Mesodermal cell (in vitro differentiated cells): ENCODE results near the gene SPAG7.
A peak's percentile ranks its signal among the peaks of the same experiment; 100 is the strongest.

Experiments
- H3K27ac ChIP-seq: 2 replicates; pipeline ENCODE4 v1.7.0; 2013; ENCODE audit warnings: mild to moderate bottlenecking, low read depth, low read length, moderate library complexity; ENCODE audit not compliant: severe bottlenecking
- H3K36me3 ChIP-seq: 2 replicates; pipeline ENCODE4 v1.7.1; 2013; ENCODE audit warnings: mild to moderate bottlenecking, low read length, moderate library complexity; ENCODE audit not compliant: control insufficient read depth, insufficient read depth
- H3K4me1 ChIP-seq: one replicate; pipeline ENCODE4 v1.7.1; 2013; ENCODE audit warnings: mild to moderate bottlenecking, low read length; ENCODE audit not compliant: insufficient read depth, control insufficient read depth, poor library complexity, severe bottlenecking
- H3K4me3 ChIP-seq: 2 replicates; pipeline ENCODE4 v1.7.0; 2013; ENCODE audit warnings: low read length, control low read depth, mild to moderate bottlenecking; ENCODE audit not compliant: insufficient read depth, poor library complexity, severe bottlenecking; ENCODE audit errors: extremely low read depth
- H3K9me3 ChIP-seq: 2 replicates; pipeline ENCODE4 v1.7.1; 2013; ENCODE audit warnings: mild to moderate bottlenecking, low read length, moderate library complexity; ENCODE audit not compliant: control insufficient read depth
- WGBS, 2 experiments: methylation state at CpG; one replicate each; pipeline ENCODE4 v1.1.5; 2013; ENCODE audit warnings: missing lambda C conversion rate in 2 of 2; ENCODE audit not compliant: insufficient coverage in 2 of 2; 5-methylcytosine and 5-hydroxymethylcytosine counted together

SPAG7 gene

DNA sequence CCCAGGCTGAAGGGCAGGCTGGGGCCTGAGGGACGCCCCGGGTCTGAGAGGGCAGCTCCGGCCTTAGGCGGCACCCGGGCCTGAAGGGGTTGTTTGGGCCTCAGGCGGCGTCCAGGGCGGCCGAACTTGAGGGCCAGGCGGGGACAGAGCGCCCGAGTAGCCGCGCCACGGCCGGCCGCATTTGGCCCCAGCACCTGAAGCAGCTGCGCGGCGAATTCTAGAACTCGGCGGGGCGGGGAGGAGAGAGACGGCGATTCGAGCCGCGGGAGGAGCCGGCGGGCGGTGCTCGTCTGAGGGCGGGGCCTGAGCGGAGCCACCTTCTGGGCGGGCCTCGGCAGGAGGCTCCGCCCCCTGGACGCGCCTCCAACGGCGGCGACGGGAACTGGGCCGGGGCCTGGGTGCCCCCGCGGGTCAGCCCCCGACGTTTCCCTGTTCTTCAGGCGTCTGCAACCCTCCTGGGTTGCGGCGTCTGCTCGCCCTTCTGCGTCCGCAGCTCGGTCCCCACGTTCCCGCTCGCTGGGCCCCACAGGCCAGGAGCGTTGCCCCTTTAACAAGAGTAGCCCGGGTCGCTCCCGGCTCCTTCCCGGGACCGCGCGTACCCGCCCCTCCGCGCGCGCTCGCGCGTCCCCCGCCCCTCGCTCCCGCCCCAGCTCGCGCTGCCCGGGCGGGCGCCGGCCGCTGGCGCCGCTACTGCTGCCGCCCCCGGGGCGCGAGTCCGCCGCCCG is 29.8 kb upstream of the SPAG7 start, which contains the start of the genes INCA1 and KIF1C:
TSS of gene INCA1 (minus strand) at position 221 of the 725 bp plus-strand sequence. CDS start 3,085 bp downstream, outside the sequence.
TSS of gene KIF1C (plus strand) at position 649 of the 725 bp plus-strand sequence. CDS start 2,297 bp downstream, outside the sequence.
- Histone ChIP-seq H3K4me1 (peaks cover 10% of the 10 kb centered on the region), H3K36me3 (peaks cover 31% of the 10 kb centered on the region), H3K27ac (peak within 1 kb of the TSS; percentile 73), H3K4me3 (peak within 1 kb of the TSS; percentile 92), H3K9me3 (no peaks in the 10 kb centered on the region)
- WGBS, 2 experiments: 0 to 1% methylated on average over 32 to 89 of the region's 93 CpGs

DNA sequence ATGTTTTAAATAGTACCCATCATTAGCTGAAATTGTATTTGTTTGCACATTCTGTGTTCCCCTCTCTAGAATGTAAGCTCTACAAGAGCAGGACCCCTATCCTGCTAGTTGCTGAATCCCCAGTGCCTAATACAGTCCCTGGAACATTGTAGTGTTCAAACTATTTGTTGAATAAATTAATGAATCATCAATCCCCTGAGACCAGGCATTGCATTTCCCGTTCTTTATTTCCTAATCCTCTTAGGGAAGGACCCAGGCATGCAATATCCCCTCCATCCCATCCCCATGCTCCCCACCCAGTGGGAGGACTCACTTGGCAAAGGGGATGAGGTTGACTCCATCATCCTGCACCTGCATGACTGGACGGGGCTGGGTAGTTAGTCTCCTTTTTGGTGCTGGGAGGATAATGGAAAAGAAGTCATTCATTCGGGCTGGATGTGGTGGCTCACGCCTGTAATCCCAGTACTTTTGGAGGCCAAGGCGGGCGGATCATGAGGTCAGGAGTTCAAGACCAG is 26.5 kb upstream of the SPAG7 start:
- no peaks in the 10 kb centered on the region for H3K36me3 ChIP-seq
- WGBS, 2 experiments: 94 to 95% methylated on average over 5 to 6 of the region's 6 CpGs
- H3K9me3 ChIP-seq: no peaks in the 10 kb centered on the region
- no peak overlapping the region for H3K27ac ChIP-seq
- H3K4me3 ChIP-seq: no peak overlapping the region
- no peaks in the 10 kb centered on the region for H3K4me1 ChIP-seq

- peaks cover 10% of the 10 kb centered on the region for H3K4me1 ChIP-seq
- H3K9me3 ChIP-seq: no peaks in the 10 kb centered on the region
- H3K27ac ChIP-seq: peak overlapping the region; percentile 10
- peak overlapping the region; percentile 66 for H3K4me3 ChIP-seq
- peaks cover 3% of the 10 kb centered on the region for H3K36me3 ChIP-seq
- 28 to 32% methylated on average over 20 to 29 of the region's 30 CpGs for WGBS, 2 experiments
Observed at GRCh38 chr17:4987767-4988567, 20.4 kb upstream of the SPAG7 start.

DNA sequence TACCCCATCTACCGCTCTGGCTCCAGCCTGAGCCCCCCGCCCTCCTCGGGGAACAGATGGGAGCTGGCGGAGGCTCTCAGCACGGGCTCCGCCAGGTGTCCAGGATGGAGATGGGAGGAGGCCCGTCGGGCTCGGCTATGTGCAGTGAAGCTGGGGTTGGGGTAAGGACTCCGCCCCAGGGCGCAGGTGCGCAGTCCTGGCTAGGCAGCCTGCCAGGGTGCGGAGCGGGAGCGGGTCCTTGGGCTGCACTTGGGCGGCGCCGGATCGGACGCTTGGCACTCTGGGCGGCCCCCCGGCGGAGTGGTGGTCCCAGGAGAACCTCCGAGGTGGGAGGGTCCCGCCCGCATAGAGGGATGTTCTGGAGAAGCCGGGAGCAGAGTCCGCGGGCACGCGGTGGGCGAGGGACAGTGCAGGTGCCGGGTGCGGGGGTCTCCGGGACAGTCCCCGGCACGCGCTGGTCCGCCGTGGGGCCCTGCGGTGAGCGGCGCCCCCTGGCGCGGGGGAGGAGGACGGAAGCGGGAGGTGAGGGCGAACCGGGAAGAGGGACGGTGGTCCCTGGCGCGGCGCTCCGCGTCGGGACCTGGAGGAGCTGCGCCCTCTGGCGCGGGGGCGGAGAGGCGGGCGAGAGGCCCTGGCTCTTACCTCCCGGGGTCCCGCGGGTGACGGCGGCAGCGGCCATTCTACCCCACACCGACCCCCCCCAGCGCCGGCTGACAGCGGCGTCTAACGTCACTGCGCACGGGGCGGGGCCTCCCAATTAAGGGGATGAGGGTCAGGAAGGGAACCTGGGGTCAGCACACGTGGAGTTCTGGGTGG is 19.5 kb upstream of the SPAG7 start, which contains the start of gene CAMTA2:
TSS of gene CAMTA2 (minus strand) at position 725 of the 816 bp plus-strand sequence. CDS start 1,453 bp downstream, outside the sequence.
- Histone ChIP-seq H3K36me3 (peaks cover 5% of the 10 kb centered on the region), H3K4me3 (peak within 1 kb of the TSS; percentile 66), H3K27ac (peak within 1 kb of the TSS; percentile 36), H3K9me3 (no peaks in the 10 kb centered on the region), H3K4me1 (peaks cover 10% of the 10 kb centered on the region)
- WGBS, 2 experiments: 2 to 4% methylated on average over 54 to 70 of the region's 78 CpGs

GRCh38 chr17:4986403-4986802 is 18.8 kb upstream of the SPAG7 start:
- Histone ChIP-seq H3K27ac (peak overlapping the region; percentile 26), H3K9me3 (no peaks in the 10 kb centered on the region), H3K4me3 (peak overlapping the region; percentile 66), H3K36me3 (peaks cover 11% of the 10 kb centered on the region), H3K4me1 (peaks cover 10% of the 10 kb centered on the region)
- 84 to 93% methylated on average over 4 of the region's 5 CpGs for WGBS, 2 experiments

DNA sequence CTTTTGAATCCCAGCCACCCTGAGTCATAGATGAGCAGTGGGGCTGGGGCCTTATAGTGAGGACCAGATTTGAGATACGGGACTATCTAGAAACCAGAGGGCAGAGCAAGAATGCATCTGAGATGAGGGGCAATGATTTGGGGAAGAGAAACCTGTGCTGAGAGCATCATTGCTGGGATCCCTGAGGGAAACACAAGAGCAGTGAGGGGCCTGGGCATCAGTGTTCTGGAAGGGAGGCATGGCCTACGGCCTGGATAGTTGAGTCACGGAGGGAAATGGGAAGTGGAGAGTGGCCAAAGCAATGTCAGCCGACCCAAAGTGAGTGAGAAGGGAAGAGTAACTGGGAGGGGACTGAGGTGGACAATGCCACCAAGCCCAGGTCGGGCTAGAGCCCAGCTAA is 14.7 kb upstream of the SPAG7 start:
- Histone ChIP-seq H3K27ac (no peak overlapping the region), H3K4me1 (no peaks in the 10 kb centered on the region), H3K9me3 (no peaks in the 10 kb centered on the region), H3K36me3 (peaks cover 46% of the 10 kb centered on the region), H3K4me3 (no peak overlapping the region)
- 59 to 95% methylated on average over 4 of the region's 5 CpGs for WGBS, 2 experiments

DNA sequence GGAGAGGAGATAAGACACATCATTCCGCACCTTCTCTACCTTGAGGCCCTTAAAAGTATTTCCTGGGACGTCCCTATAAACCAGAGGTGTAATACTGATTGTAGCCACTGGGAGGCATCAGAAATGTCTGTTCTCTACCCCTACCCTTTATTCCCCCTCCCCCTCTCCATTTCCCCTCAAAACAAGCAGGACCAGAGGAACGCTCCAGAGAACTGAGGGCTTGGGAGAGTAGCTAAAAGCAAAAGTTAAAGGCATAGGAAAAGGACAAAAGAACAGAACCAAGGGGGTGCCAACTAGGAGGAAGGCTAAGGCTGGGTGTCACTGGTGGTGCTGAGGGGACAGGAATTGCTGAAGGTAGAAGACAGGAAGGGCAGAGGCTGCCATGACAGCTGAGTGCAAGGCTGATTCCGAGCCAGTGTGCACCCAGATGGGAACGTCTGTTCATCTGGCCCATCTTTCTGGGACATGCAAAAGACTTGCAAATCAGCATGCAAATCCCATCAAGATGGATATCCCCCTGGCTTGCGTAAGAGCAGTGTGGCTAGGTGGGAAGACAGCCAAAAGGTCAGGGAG is 13.1 kb upstream of the SPAG7 start:
- Histone ChIP-seq H3K27ac (no peak overlapping the region), H3K36me3 (peaks cover 59% of the 10 kb centered on the region), H3K9me3 (no peaks in the 10 kb centered on the region), H3K4me3 (no peak overlapping the region), H3K4me1 (no peaks in the 10 kb centered on the region)
- WGBS, 2 experiments: 34 to 58% methylated on average over 3 to 4 of the region's 6 CpGs

GRCh38 chr17:4978726-4979125 is 11.1 kb upstream of the SPAG7 start:
- Histone ChIP-seq H3K27ac (no peak overlapping the region), H3K4me1 (no peaks in the 10 kb centered on the region), H3K4me3 (no peak overlapping the region), H3K36me3 (peaks cover 69% of the 10 kb centered on the region), H3K9me3 (no peaks in the 10 kb centered on the region)

DNA sequence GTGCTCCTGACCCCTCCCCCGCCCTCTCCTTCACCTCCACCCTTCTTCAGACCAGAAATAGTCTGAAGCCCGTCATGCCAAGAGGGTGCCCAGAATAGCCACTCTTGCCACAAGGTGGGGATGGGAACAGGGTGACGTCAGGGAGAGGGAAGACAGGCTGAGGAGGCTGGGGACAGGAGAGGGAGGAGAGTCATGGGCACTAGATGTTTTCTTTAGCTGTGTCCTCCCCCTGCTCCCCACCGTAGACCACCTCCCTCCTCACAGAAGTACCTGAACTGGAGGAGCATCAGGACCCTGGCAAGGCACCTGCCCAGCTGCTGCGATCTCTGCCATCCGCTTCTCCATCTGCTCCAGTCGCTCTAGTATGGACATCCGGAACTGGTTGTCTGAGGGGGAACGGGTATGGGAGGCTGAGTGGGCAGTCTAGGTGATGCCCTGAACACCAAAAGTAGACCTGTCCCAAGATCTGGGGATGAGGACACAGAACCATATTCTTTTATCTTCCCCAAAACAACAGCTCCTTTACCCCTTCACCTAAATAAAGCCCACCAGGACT is 6.6 kb upstream of the SPAG7 start:
- 97 to 100% methylated on average over 4 to 5 of the region's 9 CpGs for WGBS, 2 experiments
- H3K36me3 ChIP-seq: peaks cover 74% of the 10 kb centered on the region
- H3K4me3 ChIP-seq: no peak overlapping the region
- no peaks in the 10 kb centered on the region for H3K9me3 ChIP-seq
- H3K27ac ChIP-seq: no peak overlapping the region
- peaks cover 6% of the 10 kb centered on the region for H3K4me1 ChIP-seq
